ENCODE data around the gene DIMT1. TPM values are rescaled to one million over a fixed set of nuclear protein-coding genes. Genes with fewer than 3 reads are reported as not detected.

Gene DIMT1
- total RNA-seq, 1 experiment from 2014 or later = 43.5 TPM

DNA sequence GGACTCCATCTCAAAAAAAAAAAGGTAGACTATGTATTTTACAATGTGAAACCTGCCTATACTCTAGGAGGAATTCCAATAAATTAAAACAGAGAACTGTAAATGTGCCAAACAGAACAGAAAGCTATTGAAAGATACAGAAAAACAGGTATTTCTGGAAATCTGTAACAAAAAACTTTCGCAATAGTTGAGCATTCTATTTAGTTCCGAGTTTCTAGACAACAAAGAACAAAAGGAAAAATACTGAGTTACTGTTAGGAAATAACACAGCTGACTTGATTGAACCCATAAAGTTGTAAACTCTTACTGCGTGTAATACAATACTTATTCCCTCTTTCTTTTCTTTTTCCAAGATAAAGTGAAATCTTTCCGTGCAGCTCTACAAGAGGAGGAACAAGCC lies 18.6 kb downstream of the DIMT1 start:
- Histone ChIP-seq H4K20me1 (ENCODE audit: insufficient read depth) (0 out of 2 replicates have a peak, but pooled peaks cover 4% of the 10 kb centered on the region), H3K36me3 (ENCODE audit: control insufficient read depth in 1 of 2, insufficient read depth in 2 of 2, low read length in 2 of 2) (peaks cover 34 to 37% of the 10 kb centered on the region in 2 experiments; a peak in 3 of 4 replicates), H3K4me3 (replicated peaks in 1 of 2; ENCODE audit: low read depth in 1 of 2, low read length in 2 of 2) (no peak overlapping the region), H3K9me3 (ENCODE audit: control insufficient read depth in 1 of 2, insufficient read depth in 1 of 2, low read depth in 1 of 2, low read length in 2 of 2) (no peaks in the 10 kb centered on the region), H3K4me1 (ENCODE audit: control insufficient read depth in 1 of 2, insufficient read depth in 2 of 2, low read length in 2 of 2) (no peaks in the 10 kb centered on the region), H3K79me2 (ENCODE audit: insufficient read depth, low read length) (no peaks in the 10 kb centered on the region; the same call in 1 of the 2 replicates), H3K9ac (ENCODE audit: low read length) (no peak overlapping the region), H2AFZ (ENCODE audit: low read depth, low read length, poor library complexity, severe bottlenecking) (no peak overlapping the region), H3K27me3 (ENCODE audit: insufficient read depth, low read length) (no peaks in the 10 kb centered on the region), H3K27ac (ENCODE audit: low read depth, low read length) (no peak overlapping the region), H3K4me2 (ENCODE audit: low read length) (no peak overlapping the region), H3K9me2 (ENCODE audit: insufficient read depth) (no peaks in the 10 kb centered on the region)
- no peak for TF ChIP-seq EGR1 (IDR thresholded peaks at IDR 0.05; ENCODE audit: low read depth)
- TF ChIP-seq, protein P1, sequence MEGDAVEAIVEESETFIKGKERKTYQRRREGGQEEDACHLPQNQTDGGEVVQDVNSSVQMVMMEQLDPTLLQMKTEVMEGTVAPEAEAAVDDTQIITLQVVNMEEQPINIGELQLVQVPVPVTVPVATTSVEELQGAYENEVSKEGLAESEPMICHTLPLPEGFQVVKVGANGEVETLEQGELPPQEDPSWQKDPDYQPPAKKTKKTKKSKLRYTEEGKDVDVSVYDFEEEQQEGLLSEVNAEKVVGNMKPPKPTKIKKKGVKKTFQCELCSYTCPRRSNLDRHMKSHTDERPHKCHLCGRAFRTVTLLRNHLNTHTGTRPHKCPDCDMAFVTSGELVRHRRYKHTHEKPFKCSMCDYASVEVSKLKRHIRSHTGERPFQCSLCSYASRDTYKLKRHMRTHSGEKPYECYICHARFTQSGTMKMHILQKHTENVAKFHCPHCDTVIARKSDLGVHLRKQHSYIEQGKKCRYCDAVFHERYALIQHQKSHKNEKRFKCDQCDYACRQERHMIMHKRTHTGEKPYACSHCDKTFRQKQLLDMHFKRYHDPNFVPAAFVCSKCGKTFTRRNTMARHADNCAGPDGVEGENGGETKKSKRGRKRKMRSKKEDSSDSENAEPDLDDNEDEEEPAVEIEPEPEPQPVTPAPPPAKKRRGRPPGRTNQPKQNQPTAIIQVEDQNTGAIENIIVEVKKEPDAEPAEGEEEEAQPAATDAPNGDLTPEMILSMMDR (IDR thresholded peaks at IDR 0.05 in 2 of 3, conservative IDR thresholded peaks at IDR 0.05 in 1 of 3; ENCODE audit: borderline replicate concordance in 1 of 3, insufficient read depth in 1 of 3, low read depth in 2 of 3, low read length in 2 of 3) = no peak
- no peak for TF ChIP-seq ELF1 (IDR thresholded peaks at IDR 0.05; ENCODE audit: borderline replicate concordance, low read depth)
- TF ChIP-seq ZFX (IDR thresholded peaks at IDR 0.05) = no peak
- no peak for TF ChIP-seq FOSL1 (IDR thresholded peaks at IDR 0.05; ENCODE audit: low read depth)
- no peak for TF ChIP-seq POLR2A (IDR thresholded peaks at IDR 0.05; ENCODE audit: borderline replicate concordance, extremely low read depth, insufficient read depth, insufficient read length)
- no peak for TF ChIP-seq SIN3A (IDR thresholded peaks at IDR 0.05; ENCODE audit: low read depth)
- TF ChIP-seq, protein P2, sequence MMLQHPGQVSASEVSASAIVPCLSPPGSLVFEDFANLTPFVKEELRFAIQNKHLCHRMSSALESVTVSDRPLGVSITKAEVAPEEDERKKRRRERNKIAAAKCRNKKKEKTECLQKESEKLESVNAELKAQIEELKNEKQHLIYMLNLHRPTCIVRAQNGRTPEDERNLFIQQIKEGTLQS (IDR thresholded peaks at IDR 0.05) = no peak
- TF ChIP-seq JUND (IDR thresholded peaks at IDR 0.05) = no peak
- TF ChIP-seq CEBPB (IDR thresholded peaks at IDR 0.05; ENCODE audit: low read depth) = no peak
- no peak for TF ChIP-seq POLR2AphosphoS5 (IDR thresholded peaks at IDR 0.05; ENCODE audit: low read depth, low read length)
- TF ChIP-seq, protein P3, sequence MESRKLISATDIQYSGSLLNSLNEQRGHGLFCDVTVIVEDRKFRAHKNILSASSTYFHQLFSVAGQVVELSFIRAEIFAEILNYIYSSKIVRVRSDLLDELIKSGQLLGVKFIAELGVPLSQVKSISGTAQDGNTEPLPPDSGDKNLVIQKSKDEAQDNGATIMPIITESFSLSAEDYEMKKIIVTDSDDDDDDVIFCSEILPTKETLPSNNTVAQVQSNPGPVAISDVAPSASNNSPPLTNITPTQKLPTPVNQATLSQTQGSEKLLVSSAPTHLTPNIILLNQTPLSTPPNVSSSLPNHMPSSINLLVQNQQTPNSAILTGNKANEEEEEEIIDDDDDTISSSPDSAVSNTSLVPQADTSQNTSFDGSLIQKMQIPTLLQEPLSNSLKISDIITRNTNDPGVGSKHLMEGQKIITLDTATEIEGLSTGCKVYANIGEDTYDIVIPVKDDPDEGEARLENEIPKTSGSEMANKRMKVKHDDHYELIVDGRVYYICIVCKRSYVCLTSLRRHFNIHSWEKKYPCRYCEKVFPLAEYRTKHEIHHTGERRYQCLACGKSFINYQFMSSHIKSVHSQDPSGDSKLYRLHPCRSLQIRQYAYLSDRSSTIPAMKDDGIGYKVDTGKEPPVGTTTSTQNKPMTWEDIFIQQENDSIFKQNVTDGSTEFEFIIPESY (IDR thresholded peaks at IDR 0.05; ENCODE audit: extremely low read depth, insufficient replicate concordance, low read length) = no peak
- intact Hi-C loops (cut with micrococcal nuclease) = no loop called here
- ATAC-seq (no peak), DNase-seq (ENCODE audit: low read depth, low spot score) (no peak)
- RAD21 ChIA-PET (ENCODE audit: low non-redundant PET in 1 of 2, low total read pairs in 2 of 2, uncharacterized antibody in 2 of 2, unreplicated experiment in 2 of 2) = no interaction called here
- POLR2A ChIA-PET = interaction anchor here (3.1 kb wide), 1 partner anchor 19 kb away, joined by 8 read pairs; the partner anchor contains the start of gene DIMT1
- BruUV-seq (replicated peaks) = no TSS peak
- CTCF ChIA-PET = no interaction called here
